Glomerular visceral epithelial cell (primary cell): ENCODE data around the gene PPP1R7.

Source experiments
- DNase-seq: peaks from one replicate; pipeline ENCODE4 v3.0.0-alpha.2; 2016; ENCODE audit errors: extremely low spot score

The PPP1R7 gene

GRCh38 chr2:241121008-241121407 lies 29.3 kb upstream of the PPP1R7 start:
- DNase-seq, result no peak

GRCh38 chr2:241122376-241123002 lies 27.8 kb upstream of the PPP1R7 start:
- no peak for DNase-seq

- DNase-seq, result no peak
These were observed 26.3 kb upstream of the PPP1R7 start for GRCh38 chr2:241123816-241124536.

- no peak for DNase-seq
These were observed 24.6 kb upstream of the PPP1R7 start for GRCh38 chr2:241125626-241126025.

- no peak for DNase-seq
These were observed 24.1 kb upstream of the PPP1R7 start for GRCh38 chr2:241126201-241126611.

- no peak for DNase-seq
These were observed 23.5 kb upstream of the PPP1R7 start for GRCh38 chr2:241126771-241127202.

GRCh38 chr2:241128266-241128665 lies 22.0 kb upstream of the PPP1R7 start:
- no peak for DNase-seq

- no peak for DNase-seq
These were observed 21.0 kb upstream of the PPP1R7 start for GRCh38 chr2:241129086-241129871.

- DNase-seq, result no peak
These were observed 20.0 kb upstream of the PPP1R7 start for GRCh38 chr2:241130316-241130715.

- no peak for DNase-seq
These were observed 18.7 kb upstream of the PPP1R7 start for GRCh38 chr2:241131531-241131930.

- DNase-seq, result no peak
These were observed 17.5 kb upstream of the PPP1R7 start for GRCh38 chr2:241132538-241133435.

- DNase-seq, result no peak
These were observed 16.8 kb upstream of the PPP1R7 start for GRCh38 chr2:241133436-241133820.

- no peak for DNase-seq
These were observed 15.6 kb upstream of the PPP1R7 start for GRCh38 chr2:241134711-241135110.

- no peak for DNase-seq
These were observed 14.5 kb upstream of the PPP1R7 start for GRCh38 chr2:241135737-241136136.

GRCh38 chr2:241136191-241136590 lies 14.1 kb upstream of the PPP1R7 start:
- DNase-seq, result no peak

- DNase-seq, result no peak
These were observed 13.5 kb upstream of the PPP1R7 start for GRCh38 chr2:241136661-241137260.

GRCh38 chr2:241137276-241138190 lies 12.7 kb upstream of the PPP1R7 start:
- DNase-seq, result no peak

GRCh38 chr2:241138471-241138870 lies 11.8 kb upstream of the PPP1R7 start:
- DNase-seq, result no peak

GRCh38 chr2:241139531-241140444 lies 10.5 kb upstream of the PPP1R7 start:
- no peak for DNase-seq
